Endodermal cell (in vitro differentiated cells): ENCODE measurements around the gene INPP4B. TPM values are rescaled to one million over a fixed set of nuclear protein-coding genes. Genes with fewer than 3 reads are reported as not detected.

Source experiments
- DNase-seq: peaks from one replicate; pipeline ENCODE4 v3.0.0-alpha.2; 2017
- H3K27ac ChIP-seq: 2 replicates; pipeline ENCODE4 v1.5.1; 2013; ENCODE audit warnings: mild to moderate bottlenecking, low read depth, low read length, moderate library complexity
- H3K27me3 ChIP-seq: 2 replicates; pipeline ENCODE4 v1.6.1; 2013; ENCODE audit warnings: mild to moderate bottlenecking, low read length, moderate library complexity; ENCODE audit not compliant: insufficient read depth, control insufficient read depth, poor library complexity, severe bottlenecking
- H3K36me3 ChIP-seq: 2 replicates; pipeline ENCODE4 v1.7.0; 2013; ENCODE audit warnings: mild to moderate bottlenecking, low read length, moderate library complexity; ENCODE audit not compliant: control insufficient read depth, insufficient read depth
- H3K4me1 ChIP-seq: one replicate; pipeline ENCODE4 v1.7.0; 2013; ENCODE audit warnings: low read length; ENCODE audit not compliant: control insufficient read depth, insufficient read depth
- H3K4me3 ChIP-seq: 2 replicates; pipeline ENCODE4 v1.5.1; 2013; ENCODE audit warnings: mild to moderate bottlenecking, low read length, moderate library complexity
- H3K9ac ChIP-seq: 2 replicates; pipeline ENCODE4 v1.6.1; 2013; ENCODE audit warnings: mild to moderate bottlenecking, low read length, moderate library complexity; ENCODE audit not compliant: poor library complexity, severe bottlenecking; ENCODE audit errors: extremely low read depth
- H3K9me3 ChIP-seq: 2 replicates; pipeline ENCODE4 v1.6.1; 2013; ENCODE audit warnings: mild to moderate bottlenecking, low read length, moderate library complexity; ENCODE audit not compliant: control insufficient read depth
- H3K27ac Mint-ChIP-seq: 2 replicates; pipeline ENCODE4 v1.8.0; 2020; ENCODE audit warnings: mixed read lengths
- H3K27me3 Mint-ChIP-seq: 2 replicates; pipeline ENCODE4 v1.8.0; 2021; ENCODE audit warnings: mild to moderate bottlenecking, mixed read lengths; ENCODE audit not compliant: insufficient read depth
- H3K36me3 Mint-ChIP-seq: 2 replicates; pipeline ENCODE4 v1.8.0; 2020; ENCODE audit warnings: low read depth, mixed read lengths
- H3K4me1 Mint-ChIP-seq: 2 replicates; pipeline ENCODE4 v1.8.0; 2020; ENCODE audit warnings: mixed read lengths
- H3K4me3 Mint-ChIP-seq: 2 replicates; pipeline ENCODE4 v1.8.0; 2020; ENCODE audit warnings: mild to moderate bottlenecking, moderate library complexity, mixed read lengths
- H3K9me3 Mint-ChIP-seq: 2 replicates; pipeline ENCODE4 v1.8.0; 2020; ENCODE audit warnings: mild to moderate bottlenecking, mixed read lengths
- WGBS, 2 experiments: methylation state at CpG; one replicate each; pipeline versions ENCODE4 v1.1.5 to v1.1.7; 2013; ENCODE audit warnings: missing lambda C conversion rate in 2 of 2, mixed read lengths in 1 of 2; ENCODE audit not compliant: insufficient coverage in 1 of 2, insufficient read length in 1 of 2; 5-methylcytosine and 5-hydroxymethylcytosine counted together
- total RNA-seq, 2 donors: library from RNA; stranded (reverse); fragmentation: NEBNext Ultra II Directional in 1 of 2; extraction: Animal tissue kit (Norgen Biotek cat#: 25700) in 1 of 2; gene quantifications; 2 replicates in 1 of 2; 3 replicates in 1 of 2; pipeline ENCODE4 v1.2.1, GENCODE V29; 2021
- TF ChIP-seq, protein P1 (sequence below): fragments of 200-600 bp; sonication (generic); conservative IDR thresholded peaks from 2 replicates; pipeline ENCODE4 v1.5.0; 2021; ENCODE audit warnings: antibody characterized with exemption, mild to moderate bottlenecking

INPP4B gene
- total RNA-seq, 2 donors from 2014 or later: 0.64 to 0.66 TPM

DNA sequence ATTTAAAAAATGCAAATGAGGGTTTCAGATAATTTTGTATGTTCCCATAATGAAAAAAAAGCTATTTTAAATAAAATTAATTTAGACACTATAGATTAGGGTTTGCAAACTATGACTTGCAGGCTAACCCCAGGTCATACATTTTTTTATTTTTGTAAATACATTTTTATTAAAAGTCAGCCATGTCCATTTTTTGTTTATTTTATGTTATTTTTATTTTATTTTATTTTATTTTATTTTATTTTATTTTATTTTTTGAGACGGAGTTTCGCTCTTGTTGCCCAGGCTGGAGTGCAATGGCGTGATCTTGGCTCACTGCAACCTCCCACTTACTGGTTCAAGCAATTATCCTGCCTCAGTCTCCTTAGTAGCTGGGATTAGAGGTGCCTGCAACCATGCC, 749.1 kb downstream of the INPP4B start:
- Mint-ChIP-seq H3K27ac (no peak overlapping the region), H3K4me3 (no peak overlapping the region), H3K4me1 (no peaks in the 10 kb centered on the region), H3K27me3 (no peaks in the 10 kb centered on the region), H3K36me3 (no peaks in the 10 kb centered on the region), H3K9me3 (no peaks in the 10 kb centered on the region)
- Histone ChIP-seq H3K36me3 (no peaks in the 10 kb centered on the region), H3K27ac (no peak overlapping the region), H3K9ac (no peak overlapping the region), H3K4me1 (no peaks in the 10 kb centered on the region), H3K27me3 (no peaks in the 10 kb centered on the region), H3K9me3 (no peaks in the 10 kb centered on the region), H3K4me3 (no peak overlapping the region)
- WGBS, 2 experiments: 99% methylated on average over 3 of the region's 3 CpGs; no CpG with 5 or more reads in 1 of the 2 experiments
- TF ChIP-seq, protein P1, sequence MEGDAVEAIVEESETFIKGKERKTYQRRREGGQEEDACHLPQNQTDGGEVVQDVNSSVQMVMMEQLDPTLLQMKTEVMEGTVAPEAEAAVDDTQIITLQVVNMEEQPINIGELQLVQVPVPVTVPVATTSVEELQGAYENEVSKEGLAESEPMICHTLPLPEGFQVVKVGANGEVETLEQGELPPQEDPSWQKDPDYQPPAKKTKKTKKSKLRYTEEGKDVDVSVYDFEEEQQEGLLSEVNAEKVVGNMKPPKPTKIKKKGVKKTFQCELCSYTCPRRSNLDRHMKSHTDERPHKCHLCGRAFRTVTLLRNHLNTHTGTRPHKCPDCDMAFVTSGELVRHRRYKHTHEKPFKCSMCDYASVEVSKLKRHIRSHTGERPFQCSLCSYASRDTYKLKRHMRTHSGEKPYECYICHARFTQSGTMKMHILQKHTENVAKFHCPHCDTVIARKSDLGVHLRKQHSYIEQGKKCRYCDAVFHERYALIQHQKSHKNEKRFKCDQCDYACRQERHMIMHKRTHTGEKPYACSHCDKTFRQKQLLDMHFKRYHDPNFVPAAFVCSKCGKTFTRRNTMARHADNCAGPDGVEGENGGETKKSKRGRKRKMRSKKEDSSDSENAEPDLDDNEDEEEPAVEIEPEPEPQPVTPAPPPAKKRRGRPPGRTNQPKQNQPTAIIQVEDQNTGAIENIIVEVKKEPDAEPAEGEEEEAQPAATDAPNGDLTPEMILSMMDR: no peak
- no peak for DNase-seq

DNA sequence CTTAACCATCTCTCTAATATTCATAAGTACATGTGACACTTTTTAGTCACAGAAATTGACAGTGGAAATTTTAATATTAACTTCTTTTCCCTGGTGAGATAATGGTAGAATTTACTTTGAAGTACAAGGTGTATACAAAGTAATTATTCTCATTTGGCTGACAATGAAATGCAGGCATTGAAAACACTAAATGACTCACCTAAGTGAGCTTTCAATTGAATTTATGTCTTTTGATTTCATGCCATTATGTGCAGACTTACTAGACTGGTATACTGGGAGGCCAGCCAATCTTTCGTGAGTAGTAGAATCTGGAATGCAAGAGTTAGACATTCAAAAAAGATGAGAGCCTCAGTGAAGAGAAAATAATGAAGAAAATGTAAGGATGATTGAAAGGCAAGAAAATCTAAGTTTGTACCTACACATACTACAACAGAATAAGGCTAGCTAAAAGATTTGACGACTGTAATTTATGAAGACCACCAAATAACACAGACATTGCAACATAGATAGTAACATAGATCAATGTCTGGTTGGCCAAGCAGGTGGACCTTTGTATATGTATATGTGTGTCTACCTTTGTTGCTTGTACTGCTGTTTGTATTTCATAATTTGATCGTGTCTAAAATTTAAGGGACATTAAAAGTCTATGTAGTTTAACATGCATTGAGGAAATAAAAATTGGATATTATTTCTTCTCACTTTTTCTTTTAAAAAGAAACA, 750.1 kb downstream of the INPP4B start:
- no peak for DNase-seq
- H3K9me3 ChIP-seq: no peaks in the 10 kb centered on the region
- Mint-ChIP-seq H3K4me3 (no peak overlapping the region), H3K9me3 (no peaks in the 10 kb centered on the region), H3K4me1 (no peaks in the 10 kb centered on the region), H3K36me3 (no peaks in the 10 kb centered on the region), H3K27ac (no peak overlapping the region), H3K27me3 (no peaks in the 10 kb centered on the region)
- H3K4me3 ChIP-seq: no peak overlapping the region
- 90 to 100% methylated on average over 1 to 3 of the region's 3 CpGs for WGBS, 2 experiments
- no peak overlapping the region for H3K27ac ChIP-seq
- H3K4me1 ChIP-seq: no peaks in the 10 kb centered on the region
- no peaks in the 10 kb centered on the region for H3K27me3 ChIP-seq
- no peak overlapping the region for H3K9ac ChIP-seq
- no peaks in the 10 kb centered on the region for H3K36me3 ChIP-seq
- TF ChIP-seq, protein P1: no peak

GRCh38 chr4:142092941-142093340, 753.2 kb downstream of the INPP4B start:
- no peak overlapping the region for H3K4me3 Mint-ChIP-seq
- DNase-seq: no peak
- no peaks in the 10 kb centered on the region for H3K9me3 ChIP-seq
- WGBS, 2 experiments: 82 to 100% methylated on average over 1 of the region's 1 CpG
- H3K4me1 Mint-ChIP-seq: no peaks in the 10 kb centered on the region
- no peaks in the 10 kb centered on the region for H3K27me3 Mint-ChIP-seq
- no peaks in the 10 kb centered on the region for H3K36me3 Mint-ChIP-seq
- no peak overlapping the region for H3K27ac ChIP-seq
- H3K4me1 ChIP-seq: no peaks in the 10 kb centered on the region
- no peak overlapping the region for H3K9ac ChIP-seq
- H3K9me3 Mint-ChIP-seq: no peaks in the 10 kb centered on the region
- no peaks in the 10 kb centered on the region for H3K36me3 ChIP-seq
- no peak overlapping the region for H3K27ac Mint-ChIP-seq
- TF ChIP-seq, protein P1: no peak
- H3K4me3 ChIP-seq: no peak overlapping the region
- H3K27me3 ChIP-seq: no peaks in the 10 kb centered on the region
